Uterus (tissue), 2 donors: ENCODE results near the gene PRKCD.

ENCODE experiments used
- CTCF ChIP-seq, 4 experiments: fragments of 200-600 bp in 2 of 4; fragments of 450-650 bp in 2 of 4; sonication (generic) in 2 of 4; IDR thresholded peaks; one replicate each; pipeline ENCODE4 v1.5.1; 2016 to 2019; ENCODE audit warnings: antibody characterized with exemption in 4 of 4, mild to moderate bottlenecking in 2 of 4, moderate library complexity in 1 of 4
- POLR2A ChIP-seq, 2 donors: fragments of 450-650 bp; IDR thresholded peaks; one replicate each; pipeline ENCODE4 v1.6.1; 2016; ENCODE audit warnings: antibody characterized with exemption in 2 of 2, mild to moderate bottlenecking in 1 of 2, moderate library complexity in 1 of 2

GRCh38 chr3:53131096-53131495 is 29.9 kb upstream of the PRKCD start:
- no peak for TF ChIP-seq CTCF (IDR thresholded peaks at IDR 0.05)
- no peak for TF ChIP-seq POLR2A (IDR thresholded peaks at IDR 0.05)
